ENCODE data around the gene TBRG4. TPM values are rescaled to one million over a fixed set of nuclear protein-coding genes. Genes with fewer than 3 reads are reported as not detected.
A peak's percentile ranks its signal among the peaks of the same experiment; 100 is the strongest.

The TBRG4 gene
- total RNA-seq, 6 experiments from 2014 or later, result 53.8 to 68.1 (median 61.2) TPM

DNA sequence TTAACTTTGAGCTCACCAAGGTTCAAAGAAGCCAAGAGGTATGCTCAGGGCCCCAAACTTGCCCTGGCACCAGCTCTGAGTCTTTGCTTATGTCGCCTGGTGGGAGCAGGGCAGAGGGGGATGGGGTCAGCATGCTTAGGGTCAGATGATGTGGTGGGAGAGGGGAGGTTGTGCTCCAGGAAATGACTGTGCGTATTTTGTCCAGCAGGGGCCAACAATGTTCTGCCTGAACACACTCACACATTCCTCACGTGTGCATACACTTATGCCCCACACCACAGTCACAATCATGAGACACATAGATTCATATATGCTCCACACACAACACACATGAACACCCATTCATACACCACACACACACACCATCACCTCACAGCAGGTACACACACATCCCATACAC is 41.7 kb upstream of the TBRG4 start:
- Mint-ChIP-seq H3K36me3 (ENCODE audit: low read depth) (no peaks in the 10 kb centered on the region), H3K27ac (no peak overlapping the region), H3K4me1 (ENCODE audit: low read depth) (no peaks in the 10 kb centered on the region), H3K9me3 (no peaks in the 10 kb centered on the region), H3K4me3 (no peak overlapping the region), H3K27me3 (ENCODE audit: insufficient read depth) (peaks cover 39% of the 10 kb centered on the region)
- TF ChIP-seq, protein P1, sequence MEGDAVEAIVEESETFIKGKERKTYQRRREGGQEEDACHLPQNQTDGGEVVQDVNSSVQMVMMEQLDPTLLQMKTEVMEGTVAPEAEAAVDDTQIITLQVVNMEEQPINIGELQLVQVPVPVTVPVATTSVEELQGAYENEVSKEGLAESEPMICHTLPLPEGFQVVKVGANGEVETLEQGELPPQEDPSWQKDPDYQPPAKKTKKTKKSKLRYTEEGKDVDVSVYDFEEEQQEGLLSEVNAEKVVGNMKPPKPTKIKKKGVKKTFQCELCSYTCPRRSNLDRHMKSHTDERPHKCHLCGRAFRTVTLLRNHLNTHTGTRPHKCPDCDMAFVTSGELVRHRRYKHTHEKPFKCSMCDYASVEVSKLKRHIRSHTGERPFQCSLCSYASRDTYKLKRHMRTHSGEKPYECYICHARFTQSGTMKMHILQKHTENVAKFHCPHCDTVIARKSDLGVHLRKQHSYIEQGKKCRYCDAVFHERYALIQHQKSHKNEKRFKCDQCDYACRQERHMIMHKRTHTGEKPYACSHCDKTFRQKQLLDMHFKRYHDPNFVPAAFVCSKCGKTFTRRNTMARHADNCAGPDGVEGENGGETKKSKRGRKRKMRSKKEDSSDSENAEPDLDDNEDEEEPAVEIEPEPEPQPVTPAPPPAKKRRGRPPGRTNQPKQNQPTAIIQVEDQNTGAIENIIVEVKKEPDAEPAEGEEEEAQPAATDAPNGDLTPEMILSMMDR (IDR thresholded peaks at IDR 0.05), result peak; percentile 44
- DNase-seq, result no peak

DNA sequence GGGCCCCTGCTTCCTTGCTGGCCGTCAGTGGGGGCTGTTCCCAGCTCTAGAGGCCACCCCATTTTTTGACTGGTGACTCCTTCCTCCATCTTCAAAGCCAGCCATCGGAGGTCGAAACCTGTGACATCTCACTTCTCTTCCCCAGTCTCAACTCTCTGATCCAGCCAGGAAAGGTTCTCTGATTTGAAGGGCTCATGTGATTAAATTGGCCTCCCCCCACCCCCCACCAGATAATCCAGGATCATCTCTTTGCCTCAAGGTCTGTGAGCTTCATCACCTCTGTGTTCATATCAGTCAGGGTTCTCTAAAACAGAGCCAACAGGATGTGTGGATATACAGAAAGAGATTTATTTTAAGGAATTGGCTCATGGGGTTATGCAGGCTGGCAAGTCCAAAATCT is 40.5 kb upstream of the TBRG4 start:
- no peaks in the 10 kb centered on the region for H3K36me3 Mint-ChIP-seq (ENCODE audit: low read depth)
- DNase-seq, result no peak
- no peaks in the 10 kb centered on the region for H3K9me3 Mint-ChIP-seq

DNA sequence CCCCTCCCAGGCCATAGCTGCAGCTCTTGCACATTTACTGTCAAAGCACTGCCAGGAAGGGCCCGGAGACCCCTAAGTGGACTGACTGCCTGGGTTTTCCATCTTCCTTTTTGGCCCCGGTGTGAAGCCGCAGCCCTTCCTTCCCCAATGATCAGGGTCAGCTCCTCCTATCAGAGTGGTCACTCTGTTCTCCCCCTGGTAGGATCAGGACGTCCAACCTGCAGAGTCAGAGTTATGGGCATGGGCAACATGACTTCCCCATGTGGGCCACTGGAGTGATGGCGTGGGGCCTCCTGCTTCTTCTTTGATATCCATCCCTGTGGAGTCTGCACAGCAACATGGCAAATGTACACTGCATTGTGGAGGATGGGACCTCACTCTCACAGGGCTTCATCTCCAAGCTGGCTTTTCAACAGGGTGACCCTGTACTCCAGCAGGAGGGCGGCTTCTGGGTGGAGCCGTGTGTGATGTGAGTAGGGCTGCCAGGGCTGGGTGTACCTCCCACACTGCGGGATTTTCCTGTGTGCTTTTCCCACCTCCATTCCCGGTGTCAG is 39.7 kb upstream of the TBRG4 start:
- Mint-ChIP-seq H3K4me1 (ENCODE audit: low read depth) (no peaks in the 10 kb centered on the region), H3K36me3 (ENCODE audit: low read depth) (no peaks in the 10 kb centered on the region), H3K4me3 (no peak overlapping the region), H3K27me3 (ENCODE audit: insufficient read depth) (peaks cover 43% of the 10 kb centered on the region), H3K9me3 (no peaks in the 10 kb centered on the region), H3K27ac (no peak overlapping the region)
- TF ChIP-seq, protein P1 (IDR thresholded peaks at IDR 0.05), result no peak
- DNase-seq, result no peak

More for the DNA sequence above, 40.5 kb upstream of the TBRG4 start:
- Mint-ChIP-seq H3K4me1 (ENCODE audit: low read depth) (no peaks in the 10 kb centered on the region), H3K4me3 (no peak overlapping the region), H3K27ac (no peak overlapping the region), H3K27me3 (ENCODE audit: insufficient read depth) (peaks cover 40% of the 10 kb centered on the region)
- TF ChIP-seq, protein P1 (IDR thresholded peaks at IDR 0.05), result no peak

DNA sequence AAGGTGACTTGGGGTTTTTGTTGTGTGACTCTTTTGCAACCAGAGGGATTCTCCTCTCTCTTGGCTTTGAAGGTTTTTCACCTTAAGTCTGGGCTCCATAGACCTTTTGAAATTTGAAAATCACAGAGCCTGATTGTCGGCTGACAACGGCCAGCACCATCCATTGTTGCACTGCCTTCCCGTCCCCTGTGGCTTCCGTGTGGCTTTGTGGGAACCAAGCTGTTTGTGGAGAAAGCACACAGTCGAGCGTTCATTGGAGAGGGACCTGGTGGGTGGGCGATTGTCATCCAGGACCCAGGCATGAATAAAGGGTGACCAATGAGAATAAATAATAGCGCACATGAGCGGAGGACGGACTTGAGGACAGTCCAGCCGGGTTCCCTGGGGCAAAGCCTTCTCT is 38.7 kb upstream of the TBRG4 start:
- H3K9me3 Mint-ChIP-seq, result no peaks in the 10 kb centered on the region
- no peak overlapping the region for H3K27ac Mint-ChIP-seq
- TF ChIP-seq, protein P1 (IDR thresholded peaks at IDR 0.05), result no peak
- peaks cover 45% of the 10 kb centered on the region for H3K27me3 Mint-ChIP-seq (ENCODE audit: insufficient read depth)
- no peak for DNase-seq
- H3K4me3 Mint-ChIP-seq, result no peak overlapping the region
- no peaks in the 10 kb centered on the region for H3K4me1 Mint-ChIP-seq (ENCODE audit: low read depth)
- no peaks in the 10 kb centered on the region for H3K36me3 Mint-ChIP-seq (ENCODE audit: low read depth)

DNA sequence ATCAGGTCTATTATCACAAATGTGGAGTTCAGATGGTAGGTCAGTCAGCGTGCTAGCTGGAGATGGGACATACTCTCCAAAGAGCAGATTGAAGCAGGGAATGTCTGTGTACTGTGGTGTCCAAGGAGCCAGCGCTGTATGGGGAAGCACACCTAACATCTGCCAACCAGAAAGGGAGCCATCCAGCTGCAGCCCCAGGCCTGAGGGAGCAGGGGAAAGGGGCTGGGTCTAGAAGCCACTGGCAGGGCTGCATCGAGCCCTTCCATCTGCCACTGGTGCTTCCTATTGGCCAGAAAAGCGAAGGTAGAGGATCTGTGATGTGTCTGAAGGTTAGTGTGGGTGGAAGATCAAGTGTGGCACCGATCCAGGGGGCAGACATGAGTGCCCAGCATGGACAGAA is 38.1 kb upstream of the TBRG4 start:
- TF ChIP-seq, protein P1 (IDR thresholded peaks at IDR 0.05), result no peak
- Mint-ChIP-seq H3K9me3 (no peaks in the 10 kb centered on the region), H3K4me3 (no peak overlapping the region), H3K4me1 (ENCODE audit: low read depth) (no peaks in the 10 kb centered on the region), H3K27ac (no peak overlapping the region), H3K36me3 (ENCODE audit: low read depth) (no peaks in the 10 kb centered on the region), H3K27me3 (ENCODE audit: insufficient read depth) (peaks cover 48% of the 10 kb centered on the region)
- DNase-seq, result no peak

DNA sequence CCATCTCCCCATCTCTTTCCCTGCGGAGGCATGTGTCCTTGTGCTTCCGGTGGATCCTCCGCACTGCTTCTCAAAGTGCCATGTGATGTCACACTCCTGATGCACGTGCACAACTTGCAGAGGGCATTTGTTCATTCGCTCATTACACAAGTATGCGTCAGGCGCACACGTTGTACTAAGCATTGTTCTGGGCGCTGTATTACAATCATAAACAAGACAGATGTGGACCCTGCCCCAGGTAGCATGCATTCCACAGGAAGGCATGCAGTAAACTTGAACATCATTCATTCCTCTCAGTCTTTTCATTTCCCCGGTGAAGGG is 37.1 kb upstream of the TBRG4 start:
- TF ChIP-seq, protein P1 (IDR thresholded peaks at IDR 0.05), result no peak
- no peaks in the 10 kb centered on the region for H3K9me3 Mint-ChIP-seq
- H3K36me3 Mint-ChIP-seq (ENCODE audit: low read depth), result no peaks in the 10 kb centered on the region
- H3K4me3 Mint-ChIP-seq, result no peak overlapping the region
- H3K4me1 Mint-ChIP-seq (ENCODE audit: low read depth), result peaks cover 5% of the 10 kb centered on the region
- peaks cover 48% of the 10 kb centered on the region for H3K27me3 Mint-ChIP-seq (ENCODE audit: insufficient read depth)
- H3K27ac Mint-ChIP-seq, result no peak overlapping the region
- DNase-seq, result no peak
